Mesenchymal stem cell (in vitro differentiated cells and primary cell): ENCODE data around the gene CDC42BPB.

Experiments
- DNase-seq: peaks from one replicate; pipeline ENCODE4 v3.0.0-alpha.2; 2013
- H2AFZ ChIP-seq: one replicate; pipeline ENCODE4 v1.6.1; 2013; ENCODE audit warnings: low read depth, mild to moderate bottlenecking, control low read depth, inconsistent platforms, low read length, moderate library complexity
- H2AK5ac ChIP-seq: 2 replicates; pipeline ENCODE4 v1.6.1; 2013; ENCODE audit warnings: low read length, moderate library complexity, mild to moderate bottlenecking, inconsistent platforms; ENCODE audit not compliant: severe bottlenecking
- H2BK120ac ChIP-seq: one replicate; pipeline ENCODE4 v1.6.1; 2013; ENCODE audit warnings: low read depth, mild to moderate bottlenecking, inconsistent platforms, low read length, moderate library complexity
- H2BK12ac ChIP-seq, 2 experiments: one replicate each; pipeline ENCODE4 v1.6.1; 2013; ENCODE audit warnings: inconsistent platforms in 2 of 2, low read length in 2 of 2, mild to moderate bottlenecking in 2 of 2, moderate library complexity in 2 of 2, control low read depth in 1 of 2
- H2BK15ac ChIP-seq: one replicate; pipeline ENCODE4 v1.6.1; 2013; ENCODE audit warnings: mild to moderate bottlenecking, low read depth, inconsistent platforms; ENCODE audit not compliant: poor library complexity, severe bottlenecking
- H2BK5ac ChIP-seq: 2 replicates; pipeline ENCODE4 v1.6.1; 2013; ENCODE audit warnings: low read depth, mild to moderate bottlenecking, low read length, control low read depth, inconsistent platforms; ENCODE audit not compliant: poor library complexity, severe bottlenecking
- H3K14ac ChIP-seq, 2 experiments: one replicate each; pipeline ENCODE4 v1.6.1; 2013; ENCODE audit warnings: inconsistent platforms in 2 of 2, low read length in 2 of 2, control low read depth in 1 of 2, mild to moderate bottlenecking in 1 of 2, moderate library complexity in 1 of 2
- H3K18ac ChIP-seq, 2 experiments: one replicate each; pipeline ENCODE4 v1.6.1; 2013; ENCODE audit warnings: inconsistent platforms in 2 of 2, low read length in 2 of 2, control low read depth in 1 of 2, low read depth in 1 of 2, mild to moderate bottlenecking in 1 of 2
- H3K23ac ChIP-seq, 2 experiments: one replicate each; pipeline ENCODE4 v1.6.1; 2013; ENCODE audit warnings: inconsistent platforms in 2 of 2, low read length in 2 of 2, mild to moderate bottlenecking in 2 of 2, moderate library complexity in 2 of 2, control low read depth in 1 of 2
- H3K27ac ChIP-seq: 2 replicates; pipeline ENCODE4 v1.5.1; 2013; ENCODE audit warnings: mild to moderate bottlenecking, moderate library complexity, low read length, control low read depth, inconsistent platforms; ENCODE audit not compliant: poor library complexity, severe bottlenecking
- H3K27me3 ChIP-seq, 2 experiments: 2 replicates each; pipeline versions ENCODE4 v1.6.1 to v1.7.0; 2013; ENCODE audit warnings: low read length in 2 of 2, mild to moderate bottlenecking in 2 of 2, moderate library complexity in 2 of 2, control low read depth in 1 of 2, inconsistent platforms in 1 of 2; ENCODE audit not compliant: control insufficient read depth in 1 of 2, insufficient read depth in 1 of 2
- H3K36me3 ChIP-seq, 2 experiments: 2 replicates each; pipeline versions ENCODE4 v1.6.1 to v1.7.0; 2013; ENCODE audit warnings: low read length in 2 of 2, control low read depth in 1 of 2, inconsistent platforms in 1 of 2, low read depth in 1 of 2, mild to moderate bottlenecking in 1 of 2; ENCODE audit not compliant: insufficient read depth in 2 of 2, control insufficient read depth in 1 of 2
- H3K4ac ChIP-seq, 2 experiments: one replicate each; pipeline ENCODE4 v1.6.1; 2013; ENCODE audit warnings: inconsistent platforms in 2 of 2, low read length in 2 of 2, mild to moderate bottlenecking in 2 of 2, moderate library complexity in 2 of 2, control low read depth in 1 of 2, low read depth in 1 of 2
- H3K4me1 ChIP-seq: 2 replicates; pipeline ENCODE4 v1.6.1; 2013; ENCODE audit warnings: low read depth, low read length, control low read depth; ENCODE audit not compliant: control insufficient read depth, insufficient read depth
- H3K4me2 ChIP-seq: 2 replicates; pipeline ENCODE4 v1.6.1; 2013; ENCODE audit warnings: low read length, mild to moderate bottlenecking, inconsistent platforms; ENCODE audit not compliant: poor library complexity, severe bottlenecking
- H3K4me3 ChIP-seq, 2 experiments: 2 replicates each; pipeline versions ENCODE4 v1.5.1 to v1.7.0; 2013; ENCODE audit warnings: low read length in 2 of 2, mild to moderate bottlenecking in 2 of 2, control low read depth in 1 of 2, low read depth in 1 of 2; ENCODE audit not compliant: insufficient read depth in 1 of 2
- H3K79me1 ChIP-seq: replicated peaks from 2 replicates; pipeline ENCODE4 v1.6.1; 2013; ENCODE audit warnings: mild to moderate bottlenecking, control low read depth, low read length, inconsistent platforms; ENCODE audit not compliant: poor library complexity, severe bottlenecking
- H3K9ac ChIP-seq: 2 replicates; pipeline ENCODE4 v1.7.0; 2013; ENCODE audit warnings: mild to moderate bottlenecking, low read length, moderate library complexity
- H3K9me3 ChIP-seq: 2 replicates; pipeline ENCODE4 v1.7.0; 2013; ENCODE audit warnings: mild to moderate bottlenecking, low read length; ENCODE audit not compliant: control insufficient read depth
- H4K8ac ChIP-seq: one replicate; pipeline ENCODE4 v1.6.1; 2013; ENCODE audit warnings: inconsistent platforms, mild to moderate bottlenecking, low read length, moderate library complexity
- H4K91ac ChIP-seq: one replicate; pipeline ENCODE4 v1.6.1; 2013; ENCODE audit warnings: mild to moderate bottlenecking, low read length, inconsistent platforms
- WGBS: methylation state at CpG from one replicate; pipeline ENCODE4 v1.1.7; 2013; ENCODE audit warnings: mixed read lengths; 5-methylcytosine and 5-hydroxymethylcytosine counted together

Gene CDC42BPB

GRCh38 chr14:103058164-103059055, 1.1 kb upstream of the CDC42BPB start:
- peak overlapping the region; percentile 96 for H3K4me2 ChIP-seq
- peak overlapping the region in 1 of 2 experiments; percentile 61 for H3K23ac ChIP-seq
- H3K36me3 ChIP-seq: peaks cover 7 to 16% of the 10 kb centered on the region in 2 experiments
- peak overlapping the region; percentile 94 for H3K9ac ChIP-seq
- no peak overlapping the region for H2BK12ac ChIP-seq
- H2BK5ac ChIP-seq: no peak overlapping the region
- no peak overlapping the region for H2AK5ac ChIP-seq
- peak overlapping the region in 1 of 2 experiments; percentile 47 for H3K4ac ChIP-seq
- no peak overlapping the region for H2BK120ac ChIP-seq
- WGBS: 48% methylated on average over 39 of the region's 39 CpGs
- H3K9me3 ChIP-seq: no peaks in the 10 kb centered on the region
- peak overlapping the region; percentile 81 for H4K8ac ChIP-seq
- peak; percentile 55 for DNase-seq
- no peak overlapping the region for H2BK15ac ChIP-seq
- H4K91ac ChIP-seq: no peak overlapping the region
- H2AFZ ChIP-seq: peak overlapping the region; percentile 15
- H3K4me1 ChIP-seq: peaks cover 20% of the 10 kb centered on the region
- H3K14ac ChIP-seq: no peak overlapping the region
- H3K27ac ChIP-seq: no peak overlapping the region
- peak overlapping the region; percentile 75 to 82 for H3K18ac ChIP-seq
- H3K27me3 ChIP-seq: no peaks in the 10 kb centered on the region
- peaks cover 15% of the 10 kb centered on the region for H3K79me1 ChIP-seq
- H3K4me3 ChIP-seq: peak overlapping the region; percentile 92 to 93

GRCh38 chr14:103057028-103057371, 349 bp downstream of the CDC42BPB start:
- H3K27ac ChIP-seq: peak overlapping the region; percentile 48
- 0% methylated on average over 36 of the region's 53 CpGs for WGBS
- H2AK5ac ChIP-seq: no peak overlapping the region
- H3K4ac ChIP-seq: peak overlapping the region; percentile 88 to 99
- H3K27me3 ChIP-seq: no peaks in the 10 kb centered on the region
- peak overlapping the region; percentile 68 for H3K4me2 ChIP-seq
- DNase-seq: peak; percentile 38
- peak overlapping the region; percentile 80 to 100 for H3K14ac ChIP-seq
- H3K4me3 ChIP-seq: peak overlapping the region; percentile 88 to 93
- H4K8ac ChIP-seq: peak overlapping the region; percentile 29
- H2BK12ac ChIP-seq: peak overlapping the region in 1 of 2 experiments; percentile 33
- H2BK15ac ChIP-seq: peak overlapping the region; percentile 89
- peak overlapping the region; percentile 27 to 100 for H3K23ac ChIP-seq
- H4K91ac ChIP-seq: peak overlapping the region; percentile 92
- H3K9me3 ChIP-seq: no peaks in the 10 kb centered on the region
- H2BK5ac ChIP-seq: peak overlapping the region; percentile 54
- H3K36me3 ChIP-seq: peaks cover 7 to 20% of the 10 kb centered on the region in 2 experiments
- peak overlapping the region; percentile 77 for H2BK120ac ChIP-seq
- H3K9ac ChIP-seq: peak overlapping the region; percentile 93
- peaks cover 15% of the 10 kb centered on the region for H3K79me1 ChIP-seq
- H3K18ac ChIP-seq: peak overlapping the region; percentile 95 to 99
- peaks cover 18% of the 10 kb centered on the region for H3K4me1 ChIP-seq
- H2AFZ ChIP-seq: peak overlapping the region; percentile 66

GRCh38 chr14:103056322-103057027, 874 bp downstream of the CDC42BPB start:
- peak; percentile 78 for DNase-seq
- H4K91ac ChIP-seq: peak overlapping the region; percentile 92
- peak overlapping the region; percentile 89 for H2BK15ac ChIP-seq
- peak overlapping the region; percentile 88 to 99 for H3K4ac ChIP-seq
- WGBS: 1% methylated on average over 29 of the region's 50 CpGs
- H4K8ac ChIP-seq: peak overlapping the region; percentile 29
- peak overlapping the region; percentile 88 to 93 for H3K4me3 ChIP-seq
- H3K4me2 ChIP-seq: peak overlapping the region; percentile 68
- H3K27me3 ChIP-seq: no peaks in the 10 kb centered on the region
- H3K36me3 ChIP-seq: peaks cover 7 to 20% of the 10 kb centered on the region in 2 experiments
- peak overlapping the region; percentile 95 to 99 for H3K18ac ChIP-seq
- peak overlapping the region; percentile 77 for H2BK120ac ChIP-seq
- peak overlapping the region; percentile 80 to 100 for H3K14ac ChIP-seq
- H3K9ac ChIP-seq: peak overlapping the region; percentile 94
- peak overlapping the region; percentile 66 for H2AFZ ChIP-seq
- peaks cover 18% of the 10 kb centered on the region for H3K4me1 ChIP-seq
- peak overlapping the region in 1 of 2 experiments; percentile 86 for H2BK12ac ChIP-seq
- H2BK5ac ChIP-seq: peak overlapping the region; percentile 54
- H3K27ac ChIP-seq: peak overlapping the region; percentile 66
- H3K23ac ChIP-seq: peak overlapping the region in 1 of 2 experiments; percentile 100
- H3K79me1 ChIP-seq: peaks cover 15% of the 10 kb centered on the region
- H2AK5ac ChIP-seq: no peak overlapping the region
- H3K9me3 ChIP-seq: no peaks in the 10 kb centered on the region

- no peak overlapping the region for H2BK15ac ChIP-seq
- no peak overlapping the region for H3K14ac ChIP-seq
- H3K18ac ChIP-seq: no peak overlapping the region
- H4K8ac ChIP-seq: no peak overlapping the region
- H3K4me3 ChIP-seq: peak overlapping the region in 1 of 2 experiments; percentile 83
- DNase-seq: peak; percentile 46
- peak overlapping the region; percentile 63 for H3K4me2 ChIP-seq
- no peak overlapping the region for H2AK5ac ChIP-seq
- no peak overlapping the region for H3K4ac ChIP-seq
- no peak overlapping the region for H3K23ac ChIP-seq
- H3K9me3 ChIP-seq: no peaks in the 10 kb centered on the region
- H3K36me3 ChIP-seq: peaks cover 7 to 20% of the 10 kb centered on the region in 2 experiments
- H3K9ac ChIP-seq: peak overlapping the region; percentile 94
- H2BK120ac ChIP-seq: no peak overlapping the region
- H2AFZ ChIP-seq: no peak overlapping the region
- H3K27ac ChIP-seq: no peak overlapping the region
- H3K27me3 ChIP-seq: no peaks in the 10 kb centered on the region
- H2BK12ac ChIP-seq: peak overlapping the region in 1 of 2 experiments; percentile 77
- H3K79me1 ChIP-seq: peaks cover 15% of the 10 kb centered on the region
- no peak overlapping the region for H4K91ac ChIP-seq
- peaks cover 18% of the 10 kb centered on the region for H3K4me1 ChIP-seq
- no peak overlapping the region for H2BK5ac ChIP-seq
- WGBS: 80% methylated on average over 8 of the region's 8 CpGs
Observed at GRCh38 chr14:103055695-103056094, 1.7 kb downstream of the CDC42BPB start.
